Endothelial cell of umbilical vein (primary cell): ENCODE data around the gene SREBF1. TPM values are rescaled to one million over a fixed set of nuclear protein-coding genes. Genes with fewer than 3 reads are reported as not detected.

Experiments used
- BruUV-seq: library from RNA; stranded (reverse); fragments of 400-500 nt; replicated peaks from 2 replicates; lab custom pipeline; 2021; lab: Mats Ljungman, UMichigan
- CTCF ChIA-PET: fragments of 300-600, 350-600 bp; sonication (Branson Sonifier 250); formaldehyde crosslinking; loops from one replicate; lab custom pipeline; 2021; ENCODE audit warnings: antibody characterized with exemption, inconsistent platforms; lab: Charles Lee
- POLR2A ChIA-PET: fragments of 300-600, 350-600 bp; sonication (Branson Sonifier 250); formaldehyde crosslinking; loops from one replicate; lab custom pipeline; 2021; ENCODE audit warnings: antibody characterized with exemption, inconsistent platforms; lab: Charles Lee
- DNase-seq: peaks from one replicate; pipeline ENCODE4 v3.0.0-alpha.2; 2011; ENCODE audit warnings: low read depth, low spot score
- FAIRE-seq: peaks from 2 replicates; lab custom pipeline; 2011; peaks lifted over from hg19 to GRCh38; lab: Jason Lieb, UNC
- H2AFZ ChIP-seq: 2 replicates; pipeline ENCODE4 v1.6.0; 2012; ENCODE audit warnings: low read depth, low read length, control low read depth, inconsistent platforms
- H3K27ac ChIP-seq: 2 replicates; pipeline ENCODE4 v1.5.1; 2011; ENCODE audit warnings: low read depth, mild to moderate bottlenecking, control low read depth, low read length, moderate library complexity; ENCODE audit not compliant: insufficient read depth
- H3K27me3 ChIP-seq, 2 experiments: 2 replicates each; pipeline versions ENCODE4 v1.6.0 to v1.6.1; 2011; ENCODE audit warnings: low read length in 2 of 2, mixed read lengths in 1 of 2; ENCODE audit not compliant: control insufficient read depth in 2 of 2, insufficient read depth in 2 of 2
- H3K36me3 ChIP-seq, 2 experiments: 2 replicates in 1 of 2; 3 replicates in 1 of 2; pipeline ENCODE4 v1.5.1; 2011; ENCODE audit warnings: low read length in 2 of 2, mild to moderate bottlenecking in 1 of 2, moderate library complexity in 1 of 2; ENCODE audit not compliant: control insufficient read depth in 2 of 2, insufficient read depth in 2 of 2; ENCODE audit errors: extremely low read depth in 1 of 2
- H3K4me1 ChIP-seq: 3 replicates; pipeline ENCODE4 v1.5.1; 2011; ENCODE audit warnings: mild to moderate bottlenecking, low read length; ENCODE audit not compliant: control insufficient read depth, insufficient read depth; ENCODE audit errors: extremely low read depth
- H3K4me2 ChIP-seq: 2 replicates; pipeline ENCODE4 v1.6.1; 2011; ENCODE audit warnings: low read length, control low read depth, mixed read lengths; ENCODE audit not compliant: insufficient read depth
- H3K4me3 ChIP-seq, 3 experiments: fragments of 200-600 bp in 1 of 3; sonication (generic), shearing (Covaris generic) in 1 of 3; replicated peaks in 1 of 3; 2 replicates each; pipeline ENCODE4 v1.5.1; 2011 to 2016; ENCODE audit warnings: control low read depth in 3 of 3, low read length in 3 of 3, mild to moderate bottlenecking in 2 of 3, inconsistent platforms in 1 of 3, low read depth in 1 of 3, moderate library complexity in 1 of 3; ENCODE audit not compliant: insufficient read depth in 1 of 3
- H3K79me2 ChIP-seq: 2 replicates; pipeline ENCODE4 v1.6.0; 2012; ENCODE audit warnings: low read length, inconsistent platforms; ENCODE audit not compliant: control insufficient read depth, insufficient read depth
- H3K9ac ChIP-seq: replicated peaks from 2 replicates; pipeline ENCODE3; 2011; ENCODE audit warnings: low read length, control low read depth; ENCODE audit not compliant: insufficient read depth; ENCODE audit errors: extremely low read depth
- H3K9me1 ChIP-seq: replicated peaks from 3 replicates; pipeline ENCODE4 v1.6.0; 2011; ENCODE audit warnings: mild to moderate bottlenecking, low read length; ENCODE audit not compliant: control insufficient read depth, insufficient read depth; ENCODE audit errors: extremely low read depth
- H3K9me3 ChIP-seq: replicated peaks from 2 replicates; pipeline ENCODE4 v1.5.1; 2012; ENCODE audit warnings: low read length, inconsistent platforms; ENCODE audit not compliant: control insufficient read depth, insufficient read depth
- H4K20me1 ChIP-seq: replicated peaks from 2 replicates; pipeline ENCODE3; 2011; ENCODE audit warnings: mild to moderate bottlenecking, low read length; ENCODE audit not compliant: control insufficient read depth, insufficient read depth; ENCODE audit errors: extremely low read depth
- CTCF ChIP-seq, 2 donors: IDR thresholded peaks; 1 replicate in 1 of 2; 2 replicates in 1 of 2; pipeline ENCODE4 v1.5.1; 2011; ENCODE audit warnings: low read length in 2 of 2, mild to moderate bottlenecking in 2 of 2, moderate library complexity in 2 of 2, control low read depth in 1 of 2, inconsistent platforms in 1 of 2, low read depth in 1 of 2; ENCODE audit not compliant: insufficient read depth in 1 of 2; ENCODE audit errors: extremely low read depth in 1 of 2
- EZH2 ChIP-seq: IDR thresholded peaks from 2 replicates; pipeline ENCODE4 v1.6.1; 2012; ENCODE audit warnings: borderline replicate concordance, low read depth, mild to moderate bottlenecking, moderate library complexity, low read length, inconsistent platforms; ENCODE audit not compliant: severe bottlenecking
- FOS ChIP-seq: IDR thresholded peaks from 2 replicates; pipeline ENCODE4 v1.6.1; 2011; ENCODE audit warnings: mild to moderate bottlenecking, low read length, moderate library complexity, borderline replicate concordance; ENCODE audit not compliant: insufficient read depth
- GATA2 ChIP-seq: IDR thresholded peaks from 2 replicates; pipeline ENCODE4 v1.7.0; 2011; ENCODE audit warnings: low read depth, mild to moderate bottlenecking, moderate library complexity, mixed read lengths, low read length; ENCODE audit not compliant: insufficient read length, insufficient read depth
- JUN ChIP-seq: IDR thresholded peaks from 2 replicates; pipeline ENCODE4 v1.6.1; 2011; ENCODE audit warnings: borderline replicate concordance, low read depth; ENCODE audit not compliant: insufficient read length, insufficient read depth
- MAX ChIP-seq: IDR thresholded peaks from 2 replicates; pipeline ENCODE4 v1.6.1; 2011; ENCODE audit not compliant: insufficient read depth, insufficient read length
- MYC ChIP-seq: IDR thresholded peaks from one replicate; pipeline ENCODE4 v1.6.1; 2011; ENCODE audit warnings: mild to moderate bottlenecking, low read depth, low read length
- POLR2A ChIP-seq: IDR thresholded peaks from 2 replicates; pipeline ENCODE4 v1.6.1; 2012; ENCODE audit warnings: low read depth, mild to moderate bottlenecking, control low read depth, low read length
- POLR2AphosphoS5 ChIP-seq: IDR thresholded peaks from 2 replicates; pipeline ENCODE4 v1.6.1; 2012; ENCODE audit warnings: low read depth, mild to moderate bottlenecking, control low read depth, low read length, moderate library complexity; ENCODE audit not compliant: insufficient read depth
- dilution Hi-C: fragments of 300-500 bp; cut with MboI; formaldehyde crosslinking; loops from one replicate; pipeline ENCODE4 v1.15.0; 2019; ENCODE audit warnings: low sequenced_read_pairs; ENCODE audit not compliant: extremely low pct_ligation_motif_present
- intact Hi-C: fragments of 100-400 bp; cut with micrococcal nuclease; formaldehyde crosslinking; loops from one replicate; pipeline ENCODE4 v1.10.0; 2022
- polyA plus RNA-seq, 4 experiments: library from polyadenylated mRNA; depleted of rRNA in 3 of 4; stranded (reverse) in 3 of 4; unstranded in 1 of 4; fragments of >200 nt; gene quantifications; 2 replicates each; pipeline versions ENCODE4 v1.2.1 to v1.2.3, GENCODE V29; 2011 to 2012; ENCODE audit warnings: missing spikeins in 1 of 4
- total RNA-seq: library from RNA; stranded (reverse); gene quantifications from 2 replicates; pipeline ENCODE4 v1.2.3, GENCODE V29; 2021

SREBF1 gene
- total and polyA plus RNA-seq, 2 donors (not counting 3 experiments of a cell fraction or from before 2014, with no cell fraction given), result 50.4 to 109 TPM

- no TSS peak for BruUV-seq
- ChIA-PET POLR2A (no interaction called here), CTCF (interaction anchor here (1.1 kb wide), 1 partner anchor 113 kb away, joined by 4 read pairs; no protein-coding TSS in a partner anchor)
- Histone ChIP-seq H3K27me3 (no peaks in the 10 kb centered on the region), H3K9ac (no peak overlapping the region), H3K4me3 (no peak overlapping the region), H3K9me3 (no peaks in the 10 kb centered on the region), H2AFZ (no peak overlapping the region), H3K79me2 (no peaks in the 10 kb centered on the region), H3K4me2 (no peak overlapping the region), H4K20me1 (no peaks in the 10 kb centered on the region), H3K4me1 (no peaks in the 10 kb centered on the region), H3K27ac (no peak overlapping the region), H3K9me1 (no peaks in the 10 kb centered on the region), H3K36me3 (peaks cover 6 to 21% of the 10 kb centered on the region in 2 experiments)
- dilution Hi-C loops (no loop called here), intact Hi-C loops (no loop called here)
- no peak for DNase-seq
- FAIRE-seq, result no peak
- TF ChIP-seq GATA2, result no peak
These were observed 30.8 kb downstream of the SREBF1 start for GRCh38 chr17:17806035-17806434.

GRCh38 chr17:17805575-17805974 is 31.2 kb downstream of the SREBF1 start:
- H3K9me1 ChIP-seq, result no peaks in the 10 kb centered on the region
- no peak overlapping the region for H3K4me2 ChIP-seq
- no peak overlapping the region for H3K9ac ChIP-seq
- no peak overlapping the region for H2AFZ ChIP-seq
- H4K20me1 ChIP-seq, result no peaks in the 10 kb centered on the region
- H3K27me3 ChIP-seq, result no peaks in the 10 kb centered on the region
- BruUV-seq, result no TSS peak
- dilution Hi-C loops (no loop called here), intact Hi-C loops (no loop called here)
- H3K4me1 ChIP-seq, result no peaks in the 10 kb centered on the region
- ChIA-PET POLR2A (no interaction called here), CTCF (interaction anchor here (1.1 kb wide), 1 partner anchor 114 kb away, joined by 4 read pairs; no protein-coding TSS in a partner anchor)
- no peak overlapping the region for H3K4me3 ChIP-seq
- FAIRE-seq (no peak), DNase-seq (no peak)
- no peak overlapping the region for H3K27ac ChIP-seq
- H3K36me3 ChIP-seq, result peaks cover 3 to 21% of the 10 kb centered on the region in 2 experiments
- H3K79me2 ChIP-seq, result no peaks in the 10 kb centered on the region
- TF ChIP-seq GATA2 (no peak), JUN (no peak), MAX (no peak), EZH2 (no peak), MYC (no peak), CTCF (IDR thresholded peaks at IDR 0.05; ENCODE audit: extremely low read depth in 1 of 2, insufficient read depth in 1 of 2, low read depth in 1 of 2, low read length in 2 of 2) (no peak), POLR2AphosphoS5 (no peak), POLR2A (no peak), FOS (no peak)
- no peaks in the 10 kb centered on the region for H3K9me3 ChIP-seq
